Stimulated activated naive CD8-positive, alpha-beta T cell treated with anti-CD3 and anti-CD28 coated beads, Interleukin-15, Interleukin-2, amounts not matched to agents 100 ng/mL and 50 ng/mL, for 24 hours (primary cell): ENCODE data around the gene TLR5.

Experiments
- H3K27ac Mint-ChIP-seq: one replicate; pipeline ENCODE4 v1.8.0; 2021; ENCODE audit warnings: mild to moderate bottlenecking, mixed read lengths
- H3K27me3 Mint-ChIP-seq: one replicate; pipeline ENCODE4 v1.8.0; 2021; ENCODE audit warnings: mixed read lengths
- H3K36me3 Mint-ChIP-seq: one replicate; pipeline ENCODE4 v1.8.0; 2021; ENCODE audit warnings: low read depth, mixed read lengths
- H3K4me1 Mint-ChIP-seq: one replicate; pipeline ENCODE4 v1.8.0; 2021; ENCODE audit warnings: low read depth, mixed read lengths
- H3K4me3 Mint-ChIP-seq: one replicate; pipeline ENCODE4 v1.8.0; 2021; ENCODE audit warnings: mild to moderate bottlenecking, mixed read lengths
- H3K9me3 Mint-ChIP-seq: one replicate; pipeline ENCODE4 v1.8.0; 2021; ENCODE audit warnings: mixed read lengths

The TLR5 gene

DNA sequence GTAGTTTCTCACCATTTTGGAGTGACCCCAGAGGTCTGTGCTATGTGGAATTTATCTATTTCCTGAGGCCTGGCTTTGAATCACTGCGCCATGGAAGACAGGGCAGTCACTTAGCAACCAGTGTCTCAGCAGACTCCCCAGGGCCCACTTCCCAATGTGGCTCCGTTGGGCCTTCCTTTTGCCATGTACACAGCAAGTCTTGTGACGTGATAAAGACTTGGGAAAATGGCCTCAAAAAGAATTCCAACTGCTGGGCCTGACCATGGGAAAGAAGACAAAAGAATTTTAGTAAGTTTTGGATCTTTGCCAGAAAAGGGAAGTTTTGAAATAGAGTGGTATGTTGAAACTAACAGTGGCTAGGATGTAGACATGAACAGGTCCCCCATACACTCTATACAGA is 36.2 kb downstream of the TLR5 start:
- Mint-ChIP-seq H3K27me3 (no peaks in the 10 kb centered on the region), H3K27ac (no peak overlapping the region), H3K9me3 (no peaks in the 10 kb centered on the region), H3K4me3 (no peak overlapping the region), H3K36me3 (no peaks in the 10 kb centered on the region), H3K4me1 (peaks cover 22% of the 10 kb centered on the region)

DNA sequence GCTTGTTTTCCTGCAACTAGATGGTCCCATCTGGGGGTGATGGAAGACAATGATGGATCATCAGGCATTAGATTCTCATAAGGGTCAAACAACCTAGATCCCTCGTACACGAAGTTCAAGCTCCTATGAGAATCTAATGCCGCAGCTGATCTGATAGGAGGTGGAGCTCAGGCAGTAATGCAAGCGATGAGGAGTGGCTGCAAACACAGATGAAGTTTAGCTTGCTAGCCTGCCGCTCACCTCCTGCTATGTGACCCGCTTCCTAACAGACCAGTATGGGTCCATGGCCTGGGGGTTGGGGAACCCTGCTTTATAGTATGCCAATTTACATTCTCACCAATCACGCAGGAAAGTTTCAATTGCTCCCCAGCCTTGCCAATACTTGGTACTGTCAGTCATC is 37.5 kb downstream of the TLR5 start:
- Mint-ChIP-seq H3K27me3 (peaks cover 7% of the 10 kb centered on the region), H3K27ac (no peak overlapping the region), H3K9me3 (no peaks in the 10 kb centered on the region), H3K4me3 (no peak overlapping the region), H3K4me1 (peaks cover 13% of the 10 kb centered on the region), H3K36me3 (no peaks in the 10 kb centered on the region)

DNA sequence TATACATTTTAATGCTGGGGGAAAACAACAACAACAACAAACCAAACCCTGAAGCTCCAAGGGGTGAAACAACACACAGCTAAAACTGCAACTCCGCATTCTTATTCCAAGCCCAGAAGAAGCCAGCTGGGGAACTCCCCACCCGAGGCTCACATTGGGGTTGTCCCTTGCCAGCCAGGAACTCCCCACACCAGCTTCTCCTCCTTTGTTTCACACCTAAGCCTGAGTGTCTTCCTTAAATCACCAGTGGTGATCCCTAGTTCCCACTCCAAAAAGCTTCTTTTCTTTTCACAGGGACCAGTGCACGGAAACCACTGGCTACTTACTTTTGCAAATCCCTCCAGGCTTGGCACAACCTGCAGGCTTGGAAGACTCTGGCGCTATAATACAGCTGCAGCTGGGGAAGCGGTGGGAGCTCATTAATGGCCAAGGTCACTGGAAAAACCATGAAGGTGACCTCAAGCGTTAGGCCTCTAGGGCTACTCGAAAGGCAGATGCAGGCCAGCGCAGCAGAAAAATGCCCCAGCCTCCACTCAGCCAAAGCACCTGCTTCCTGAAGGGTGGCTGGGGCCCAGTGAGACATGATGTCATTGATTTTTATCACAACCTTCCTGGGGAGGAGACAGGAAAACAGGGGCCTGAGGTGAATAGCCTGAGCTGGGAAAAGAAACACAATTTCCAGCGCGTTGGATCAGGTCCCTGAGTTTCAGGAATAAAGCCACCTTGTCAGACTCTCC is 40.1 kb downstream of the TLR5 start:
- Mint-ChIP-seq H3K27me3 (peaks cover 15% of the 10 kb centered on the region), H3K4me3 (no peak overlapping the region), H3K9me3 (peaks cover 11% of the 10 kb centered on the region), H3K36me3 (no peaks in the 10 kb centered on the region), H3K27ac (no peak overlapping the region), H3K4me1 (no peaks in the 10 kb centered on the region)

DNA sequence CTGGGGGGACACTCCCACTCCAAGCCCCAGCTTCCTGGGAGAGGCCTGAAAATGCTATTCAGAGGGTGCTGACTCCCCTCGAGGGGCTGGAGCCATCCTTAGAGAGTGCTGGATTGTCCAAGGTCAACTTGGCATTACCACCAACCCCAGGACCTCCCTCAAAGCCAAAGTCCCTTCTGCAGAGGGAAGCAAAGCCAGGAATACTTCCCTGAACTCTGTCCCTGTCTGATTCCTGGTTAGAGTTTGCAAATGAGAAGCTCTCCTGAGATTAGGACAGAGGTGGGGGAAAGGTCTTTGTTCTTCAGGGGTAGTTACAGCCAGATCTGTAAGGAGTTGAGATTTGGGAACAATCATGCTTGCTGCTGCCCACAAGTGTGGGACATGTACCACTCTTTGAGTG is 45.3 kb downstream of the TLR5 start:
- Mint-ChIP-seq H3K36me3 (no peaks in the 10 kb centered on the region), H3K27me3 (peaks cover 16% of the 10 kb centered on the region), H3K27ac (no peak overlapping the region), H3K4me3 (no peak overlapping the region), H3K9me3 (peaks cover 11% of the 10 kb centered on the region), H3K4me1 (no peaks in the 10 kb centered on the region)

DNA sequence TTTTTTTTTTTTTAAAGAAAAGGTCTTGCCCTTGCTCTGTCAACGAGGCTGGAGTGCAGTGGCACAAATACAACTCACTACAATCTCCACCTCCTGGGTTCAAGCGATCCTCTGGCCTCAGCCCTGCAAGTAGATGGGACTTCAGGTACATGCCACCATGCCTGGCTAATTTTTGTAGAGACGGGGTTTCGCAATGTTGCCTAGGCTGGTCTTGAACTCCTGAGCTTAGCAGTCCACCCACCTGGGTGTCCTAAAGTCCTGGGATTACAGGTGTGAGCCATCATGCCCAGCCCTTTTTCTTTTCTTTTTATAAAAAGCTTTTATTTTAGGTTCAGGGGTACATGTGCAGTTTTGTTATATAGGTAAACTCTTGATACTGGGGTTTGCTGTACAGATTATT is 47.2 kb downstream of the TLR5 start:
- no peak overlapping the region for H3K4me3 Mint-ChIP-seq
- H3K9me3 Mint-ChIP-seq = peaks cover 11% of the 10 kb centered on the region
- no peaks in the 10 kb centered on the region for H3K36me3 Mint-ChIP-seq
- H3K27ac Mint-ChIP-seq = no peak overlapping the region
- H3K4me1 Mint-ChIP-seq = no peaks in the 10 kb centered on the region
- peaks cover 11% of the 10 kb centered on the region for H3K27me3 Mint-ChIP-seq

DNA sequence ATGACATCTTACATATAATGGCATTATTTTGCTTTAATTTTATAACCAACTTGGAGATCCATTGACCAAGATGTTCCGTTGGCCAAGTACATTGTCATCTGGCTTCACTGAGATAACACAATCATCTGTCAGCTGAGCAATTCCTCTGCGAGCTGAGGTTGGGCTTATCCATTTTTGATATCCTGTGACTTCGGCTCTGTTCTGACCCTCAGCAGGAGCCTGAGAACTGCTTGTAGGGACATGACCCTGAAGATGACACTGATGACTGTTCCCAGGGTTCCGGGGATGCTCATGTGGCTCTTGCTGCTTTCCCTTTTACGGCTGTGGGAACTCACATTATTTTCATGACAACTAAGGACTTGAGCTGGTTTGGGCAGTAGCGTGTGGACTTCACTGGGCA is 51.2 kb downstream of the TLR5 start:
- Mint-ChIP-seq H3K36me3 (no peaks in the 10 kb centered on the region), H3K4me1 (peaks cover 6% of the 10 kb centered on the region), H3K4me3 (no peak overlapping the region), H3K27ac (no peak overlapping the region), H3K27me3 (no peaks in the 10 kb centered on the region), H3K9me3 (no peaks in the 10 kb centered on the region)

DNA sequence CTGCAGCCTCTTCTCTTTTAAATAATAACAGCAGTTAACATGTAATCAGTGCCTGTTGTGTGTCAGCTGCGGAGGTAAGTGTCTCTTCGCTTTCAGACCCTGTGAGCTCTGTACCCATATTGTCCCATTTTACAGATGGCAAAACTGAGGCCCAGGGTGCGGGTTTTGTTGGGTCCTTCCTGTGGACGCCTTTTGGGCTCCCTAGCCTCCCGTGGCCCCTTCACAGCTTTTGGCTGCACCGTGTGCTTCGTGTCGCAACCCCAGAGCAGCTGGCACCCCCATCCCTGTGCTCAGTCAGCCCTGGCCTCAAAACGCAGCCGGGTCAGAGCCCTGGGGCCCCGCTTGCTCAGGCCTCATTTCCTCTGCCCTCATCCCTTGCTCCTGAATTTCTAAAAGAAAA is 53.8 kb downstream of the TLR5 start:
- Mint-ChIP-seq H3K4me3 (no peak overlapping the region), H3K9me3 (no peaks in the 10 kb centered on the region), H3K27me3 (no peaks in the 10 kb centered on the region), H3K36me3 (no peaks in the 10 kb centered on the region), H3K27ac (no peak overlapping the region), H3K4me1 (peaks cover 8% of the 10 kb centered on the region)

DNA sequence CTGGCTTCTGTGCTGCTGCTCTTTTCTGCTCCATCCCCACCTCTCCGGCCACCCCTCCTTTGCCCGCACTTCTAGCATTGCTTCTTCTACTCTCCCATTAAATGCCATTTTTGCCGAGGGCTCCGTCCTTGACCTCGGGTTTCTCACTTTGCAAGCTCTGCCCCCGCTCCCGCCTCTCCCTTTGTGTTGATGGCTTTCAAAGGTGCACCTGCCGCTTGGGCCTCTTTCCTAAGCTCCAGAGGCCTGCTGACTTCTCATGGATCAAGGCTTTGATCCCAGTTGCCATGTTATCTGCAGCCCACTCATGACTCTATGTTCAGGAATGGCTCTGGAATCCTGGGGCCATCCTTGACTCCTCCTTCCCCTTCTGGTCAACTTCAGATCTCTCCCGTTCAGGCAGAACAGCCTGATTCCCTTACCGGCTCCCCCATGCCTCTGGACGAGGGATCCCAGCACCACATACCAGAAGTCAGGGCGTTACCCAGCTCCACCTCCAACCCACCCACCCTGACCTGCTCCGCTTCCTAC is 54.3 kb downstream of the TLR5 start:
- no peak overlapping the region for H3K4me3 Mint-ChIP-seq
- no peaks in the 10 kb centered on the region for H3K9me3 Mint-ChIP-seq
- peaks cover 8% of the 10 kb centered on the region for H3K4me1 Mint-ChIP-seq
- no peaks in the 10 kb centered on the region for H3K36me3 Mint-ChIP-seq
- no peak overlapping the region for H3K27ac Mint-ChIP-seq
- no peaks in the 10 kb centered on the region for H3K27me3 Mint-ChIP-seq

DNA sequence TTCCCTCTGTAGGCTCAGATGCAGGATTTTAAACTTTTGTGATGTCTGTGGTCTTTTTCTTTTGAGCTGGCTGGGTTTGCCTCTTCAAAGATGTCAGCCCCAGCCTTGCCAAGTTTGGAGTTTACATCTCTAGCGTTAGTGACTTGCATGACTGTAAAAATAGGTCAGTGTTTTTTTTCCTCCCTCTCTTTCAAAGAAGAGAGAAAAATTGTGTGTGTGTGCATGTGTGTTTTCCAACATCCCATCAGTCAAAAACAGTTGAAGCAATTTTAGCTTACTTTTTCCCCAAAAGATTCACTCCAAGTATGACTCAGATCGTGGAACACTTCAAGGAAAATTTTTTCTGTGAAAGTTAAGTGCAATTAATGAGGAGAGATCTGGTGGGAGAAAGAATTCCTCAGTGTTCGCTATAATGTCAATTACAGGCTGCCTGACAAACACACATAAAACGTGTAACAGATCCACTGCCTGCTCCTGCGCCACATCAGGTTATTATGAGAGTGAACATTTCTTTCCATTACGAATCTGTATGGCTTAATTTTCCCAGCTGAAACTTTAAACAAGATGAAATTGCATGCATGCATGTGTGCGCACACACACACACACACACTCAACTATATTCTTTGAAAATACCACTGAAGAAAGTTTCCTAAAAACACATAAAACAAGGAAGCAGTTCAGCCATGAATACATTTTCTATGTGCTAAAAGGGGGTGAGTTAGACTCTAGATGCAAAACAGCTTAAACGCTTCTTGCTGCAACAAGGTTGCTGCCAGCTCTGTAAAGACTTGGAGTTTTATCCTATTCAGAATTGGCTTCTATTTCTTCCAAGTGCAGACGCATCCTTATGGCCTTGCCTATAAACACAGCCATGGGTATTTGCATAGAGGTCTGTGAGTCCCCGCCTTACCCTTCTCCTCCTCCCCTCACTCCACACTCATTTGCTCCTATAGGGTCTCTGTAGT is 55.5 kb downstream of the TLR5 start:
- Mint-ChIP-seq H3K9me3 (no peaks in the 10 kb centered on the region), H3K4me1 (peaks cover 8% of the 10 kb centered on the region), H3K36me3 (no peaks in the 10 kb centered on the region), H3K27ac (no peak overlapping the region), H3K27me3 (no peaks in the 10 kb centered on the region), H3K4me3 (no peak overlapping the region)

DNA sequence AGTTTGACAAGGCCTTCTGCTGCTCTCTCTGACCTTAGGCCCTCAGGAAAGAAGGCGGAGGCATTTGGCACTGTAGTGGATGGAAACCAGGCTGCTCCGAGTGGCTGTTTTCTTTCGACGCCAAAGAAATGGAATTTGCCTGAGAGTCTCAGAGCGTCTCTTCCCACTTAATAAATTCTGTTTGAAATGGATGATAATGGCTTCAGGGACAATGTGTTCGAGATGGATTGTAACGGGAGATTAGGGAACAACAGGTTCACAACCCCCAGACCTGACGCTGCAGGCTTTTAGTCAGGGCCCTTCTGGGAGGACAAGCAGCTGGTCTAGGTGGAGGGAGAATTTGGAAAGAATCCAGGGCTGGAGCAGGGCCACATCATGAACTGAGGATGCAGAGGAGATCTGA is 58.6 kb downstream of the TLR5 start:
- Mint-ChIP-seq H3K9me3 (no peaks in the 10 kb centered on the region), H3K4me1 (peaks cover 8% of the 10 kb centered on the region), H3K4me3 (no peak overlapping the region), H3K36me3 (no peaks in the 10 kb centered on the region), H3K27me3 (no peaks in the 10 kb centered on the region), H3K27ac (no peak overlapping the region)

DNA sequence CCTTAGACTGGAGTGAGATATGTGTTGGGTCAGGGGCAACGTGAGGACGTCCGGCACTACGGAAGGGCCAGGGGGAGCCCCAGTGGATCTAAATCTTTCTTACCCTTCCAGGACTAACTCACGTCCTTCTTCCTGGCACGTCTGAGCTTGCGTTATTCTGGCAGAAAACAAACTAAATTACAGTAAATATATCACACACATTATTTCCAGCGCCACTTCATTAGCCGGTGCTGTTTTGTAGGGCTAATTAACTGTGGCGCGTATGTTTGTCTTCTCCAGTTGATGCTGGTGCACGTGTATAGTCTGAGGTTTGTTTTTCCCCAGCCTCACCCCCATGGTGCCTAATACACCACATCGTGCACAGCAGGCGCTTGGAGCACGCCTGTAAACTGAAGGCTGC is 59.2 kb downstream of the TLR5 start:
- no peak overlapping the region for H3K4me3 Mint-ChIP-seq
- no peaks in the 10 kb centered on the region for H3K9me3 Mint-ChIP-seq
- no peaks in the 10 kb centered on the region for H3K36me3 Mint-ChIP-seq
- no peaks in the 10 kb centered on the region for H3K27me3 Mint-ChIP-seq
- H3K27ac Mint-ChIP-seq = no peak overlapping the region
- H3K4me1 Mint-ChIP-seq = peaks cover 8% of the 10 kb centered on the region

DNA sequence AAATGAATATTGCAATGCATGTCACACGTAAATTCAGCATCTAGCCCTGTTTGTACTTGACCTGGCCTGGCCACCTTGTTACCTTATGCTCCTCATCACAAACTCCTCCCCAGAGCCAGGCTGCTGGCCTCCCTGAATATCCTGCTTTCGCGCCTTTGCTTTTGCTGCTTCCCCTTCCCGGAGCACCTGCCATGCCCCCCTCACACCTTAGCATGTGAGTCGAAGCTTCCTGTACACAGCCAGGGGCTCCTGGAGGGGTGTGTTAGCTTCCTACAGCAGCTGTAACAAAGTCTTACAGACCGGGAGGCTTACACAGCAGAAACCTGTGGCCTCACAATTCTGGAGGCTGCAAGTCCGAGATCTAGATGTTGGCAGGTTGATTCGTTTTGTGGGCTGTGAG is 60.1 kb downstream of the TLR5 start:
- no peak overlapping the region for H3K27ac Mint-ChIP-seq
- no peak overlapping the region for H3K4me3 Mint-ChIP-seq
- peaks cover 8% of the 10 kb centered on the region for H3K4me1 Mint-ChIP-seq
- H3K27me3 Mint-ChIP-seq = no peaks in the 10 kb centered on the region
- no peaks in the 10 kb centered on the region for H3K36me3 Mint-ChIP-seq
- no peaks in the 10 kb centered on the region for H3K9me3 Mint-ChIP-seq

DNA sequence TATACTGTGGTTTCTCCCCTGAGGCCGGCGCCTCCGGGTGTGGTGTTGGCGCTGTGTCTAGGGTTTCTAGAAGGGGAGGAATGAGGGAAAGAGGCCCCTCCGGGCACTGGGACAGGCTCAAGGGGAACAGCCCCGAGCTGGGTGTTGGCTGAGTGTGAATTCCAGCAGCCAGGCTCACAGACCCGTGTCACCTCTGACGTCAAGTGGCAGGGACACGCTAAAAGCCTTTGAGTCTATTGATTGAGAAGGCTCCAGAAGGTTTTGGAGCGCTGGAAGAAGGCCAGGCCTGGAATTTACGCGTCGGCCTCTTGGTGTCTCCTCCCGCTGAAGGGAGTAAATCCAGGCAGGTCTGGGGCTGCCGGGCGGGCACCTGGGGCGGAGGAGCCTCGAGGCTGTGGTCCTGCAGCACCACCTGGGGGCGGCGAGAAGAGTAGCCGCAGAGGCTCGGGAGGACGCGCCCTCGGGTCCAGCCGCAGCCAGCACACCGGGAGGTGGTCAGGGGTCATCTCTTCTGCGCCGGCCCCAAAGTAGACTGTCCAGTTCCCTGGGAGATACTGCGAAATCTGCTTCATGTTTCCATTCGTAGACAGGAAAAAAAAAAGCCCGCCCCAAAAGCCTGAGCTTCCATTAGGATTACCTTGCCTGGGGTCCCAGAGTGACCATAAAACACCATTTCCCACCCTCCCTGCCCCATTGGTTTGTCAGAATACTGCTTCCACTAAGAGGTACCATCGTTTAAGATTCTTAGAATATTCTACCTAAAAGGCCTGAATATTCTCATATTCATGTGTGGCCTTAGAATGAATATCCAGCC is 61.7 kb downstream of the TLR5 start:
- H3K4me1 Mint-ChIP-seq = no peaks in the 10 kb centered on the region
- H3K27me3 Mint-ChIP-seq = no peaks in the 10 kb centered on the region

DNA sequence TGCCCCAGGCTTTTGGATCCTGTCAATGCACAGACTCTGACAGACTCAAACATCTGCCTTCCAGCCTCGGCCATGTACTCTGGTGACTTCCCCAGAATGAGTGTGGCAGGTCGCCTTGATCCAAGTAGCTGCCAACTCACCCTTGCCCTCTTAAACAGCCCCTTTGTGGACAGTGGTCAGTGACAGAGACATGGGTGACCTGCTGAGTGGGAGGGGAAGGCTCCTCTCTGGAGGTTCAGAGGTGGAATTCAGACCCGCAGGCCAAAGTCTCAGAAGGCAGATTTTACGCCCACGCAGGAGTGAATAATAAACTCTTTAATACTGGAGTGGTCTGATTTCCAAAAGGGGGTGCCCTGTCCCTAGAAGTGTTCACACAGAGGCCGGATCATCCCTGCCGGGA is 63.5 kb downstream of the TLR5 start:
- no peaks in the 10 kb centered on the region for H3K9me3 Mint-ChIP-seq
- no peak overlapping the region for H3K27ac Mint-ChIP-seq
- H3K4me3 Mint-ChIP-seq = no peak overlapping the region
- H3K27me3 Mint-ChIP-seq = no peaks in the 10 kb centered on the region
- H3K4me1 Mint-ChIP-seq = no peaks in the 10 kb centered on the region
- no peaks in the 10 kb centered on the region for H3K36me3 Mint-ChIP-seq

More for the DNA sequence above, 61.7 kb downstream of the TLR5 start:
- Mint-ChIP-seq H3K36me3 (no peaks in the 10 kb centered on the region), H3K9me3 (no peaks in the 10 kb centered on the region), H3K27ac (no peak overlapping the region), H3K4me3 (peak overlapping the region; percentile 45)
